GM12864 (cell line): Measurements from ENCODE around the gene NPEPPS.
"Not testable (repeated sequence)": the region's sequence is repeated elsewhere in the genome, so short reads cannot be mapped to it uniquely, and the experiment has no call there.

Source experiments
- DNase-seq: peaks from one replicate; pipeline ENCODE4 v3.0.0-alpha.2; 2011; ENCODE audit warnings: low read depth
- H3K4me3 ChIP-seq: 2 replicates; pipeline ENCODE4 v1.5.1; 2011; ENCODE audit warnings: mild to moderate bottlenecking, low read depth, low read length, control low read depth
- CTCF ChIP-seq: IDR thresholded peaks from 2 replicates; pipeline ENCODE4 v1.5.1; 2011; ENCODE audit warnings: low read depth, mild to moderate bottlenecking, moderate library complexity, low read length, control low read depth, inconsistent platforms; ENCODE audit errors: missing control alignments

Gene NPEPPS

GRCh38 chr17:47554733-47555132, 23.8 kb downstream of the NPEPPS start:
- H3K4me3 ChIP-seq, DNase-seq: not testable (repeated sequence)

- H3K4me3 ChIP-seq, DNase-seq: not testable (repeated sequence)
Observed at GRCh38 chr17:47556108-47556507, 25.2 kb downstream of the NPEPPS start.

DNA sequence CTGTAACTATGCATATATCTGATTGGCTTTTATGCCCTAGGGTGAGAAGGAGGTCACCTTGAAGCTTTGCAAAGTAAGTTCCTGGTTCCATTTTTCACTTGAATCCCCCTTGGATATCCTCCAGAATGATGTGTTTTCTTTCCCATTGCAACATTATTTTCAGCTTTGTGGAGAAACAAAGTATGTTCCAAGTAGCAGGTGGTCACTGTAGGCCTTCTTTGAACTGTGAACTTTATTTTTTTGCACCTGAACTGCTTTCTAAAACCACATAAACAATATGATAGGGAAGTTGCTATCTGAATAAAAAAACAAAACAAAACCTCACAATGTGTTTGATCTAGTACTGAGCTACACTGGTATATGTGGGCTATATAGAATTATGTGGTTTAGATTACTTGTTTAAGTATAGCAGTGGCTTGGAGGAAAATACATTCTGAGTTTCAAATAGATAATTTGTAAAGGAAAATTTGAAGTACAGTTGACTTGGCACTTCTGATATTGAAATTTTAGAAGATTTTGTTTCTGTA, 29.7 kb downstream of the NPEPPS start:
- DNase-seq, H3K4me3 ChIP-seq: not testable (repeated sequence)

DNA sequence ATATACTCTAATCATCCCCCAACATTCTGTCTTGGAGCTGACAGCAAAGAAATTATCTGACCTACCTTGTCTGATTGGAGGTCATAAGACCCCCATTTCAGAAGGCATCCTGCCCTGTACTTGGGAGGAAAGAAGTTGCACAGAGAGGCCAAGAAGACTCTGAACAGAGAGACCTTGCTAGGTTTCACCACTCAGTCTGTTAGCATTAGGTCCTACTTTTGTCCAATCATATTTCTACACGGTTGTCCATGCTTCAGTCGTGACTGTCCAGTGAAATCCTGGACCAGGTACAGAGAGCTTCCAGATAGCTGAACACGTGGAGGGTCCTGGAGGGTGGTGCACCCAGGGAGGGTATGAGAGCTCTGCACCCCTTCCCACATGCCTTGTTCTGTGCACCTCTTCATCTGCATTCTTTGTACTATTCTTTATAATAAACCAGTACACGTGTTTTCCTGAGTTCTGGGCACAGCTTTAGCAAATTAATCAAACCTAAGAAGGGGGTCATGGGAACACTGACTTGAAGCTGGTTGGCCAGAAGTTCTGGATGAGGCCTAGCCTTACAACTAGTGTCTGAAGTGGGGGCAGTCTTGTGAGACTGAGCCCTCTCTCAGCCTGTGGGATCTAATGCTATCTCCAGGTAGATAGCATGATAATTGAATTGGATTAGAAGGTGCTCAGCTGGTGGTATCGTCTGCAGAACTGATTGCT, 30.9 kb downstream of the NPEPPS start:
- not testable (repeated sequence) for DNase-seq, H3K4me3 ChIP-seq

DNA sequence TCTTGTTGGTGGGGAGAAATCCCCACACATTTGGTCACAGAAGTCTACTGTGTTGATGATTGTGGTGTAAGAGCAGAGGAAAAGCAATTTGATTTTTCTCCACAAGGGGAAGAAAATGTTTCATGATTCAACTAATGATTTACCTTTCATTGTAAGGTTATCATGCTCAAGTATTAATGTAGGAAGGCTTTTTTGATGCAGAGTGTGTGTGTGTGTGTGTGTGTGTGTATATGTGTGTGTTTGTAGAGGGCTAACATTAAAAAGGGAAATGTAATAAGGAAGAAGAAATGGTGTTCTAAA, 31.4 kb downstream of the NPEPPS start:
- H3K4me3 ChIP-seq, DNase-seq: not testable (repeated sequence)

DNA sequence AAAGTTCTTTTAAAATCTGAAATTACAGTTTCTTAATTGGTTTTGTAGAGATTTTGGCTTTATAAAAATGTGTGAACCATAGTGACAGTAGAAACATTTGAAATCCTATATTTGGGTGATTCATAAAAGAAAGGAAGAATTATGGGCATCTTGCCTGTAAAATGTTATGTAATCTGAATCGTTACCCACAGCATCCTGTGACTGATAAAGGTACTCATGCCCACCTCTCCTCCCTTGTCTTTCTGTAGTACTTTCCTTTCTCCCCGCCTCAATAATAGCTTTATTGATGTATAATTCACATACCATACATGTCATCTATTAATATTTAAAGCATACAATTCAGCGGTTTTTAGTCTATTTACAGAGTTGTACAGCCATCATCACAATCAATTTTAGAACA, 36.4 kb downstream of the NPEPPS start:
- not testable (repeated sequence) for H3K4me3 ChIP-seq, DNase-seq

GRCh38 chr17:47572561-47572960, 41.7 kb downstream of the NPEPPS start:
- DNase-seq, H3K4me3 ChIP-seq: not testable (repeated sequence)

DNA sequence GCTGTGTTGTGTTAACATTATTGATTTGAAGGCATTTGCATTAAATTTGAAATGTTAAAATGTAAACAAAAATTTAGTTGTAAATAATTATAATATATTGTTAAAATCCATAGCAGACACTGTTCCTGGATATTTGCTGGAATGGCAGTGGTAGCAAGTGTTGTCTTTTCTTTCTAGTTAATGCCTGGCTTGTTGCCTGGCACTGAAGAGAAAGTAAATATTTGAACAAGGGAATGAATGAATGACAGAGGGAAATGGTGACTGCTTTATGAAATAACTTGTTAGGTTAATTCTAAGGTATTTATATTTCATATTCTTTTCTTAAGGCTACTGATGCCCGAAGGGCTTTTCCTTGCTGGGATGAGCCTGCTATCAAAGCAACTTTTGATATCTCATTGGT, 51.5 kb downstream of the NPEPPS start:
- DNase-seq, H3K4me3 ChIP-seq: not testable (repeated sequence)

DNA sequence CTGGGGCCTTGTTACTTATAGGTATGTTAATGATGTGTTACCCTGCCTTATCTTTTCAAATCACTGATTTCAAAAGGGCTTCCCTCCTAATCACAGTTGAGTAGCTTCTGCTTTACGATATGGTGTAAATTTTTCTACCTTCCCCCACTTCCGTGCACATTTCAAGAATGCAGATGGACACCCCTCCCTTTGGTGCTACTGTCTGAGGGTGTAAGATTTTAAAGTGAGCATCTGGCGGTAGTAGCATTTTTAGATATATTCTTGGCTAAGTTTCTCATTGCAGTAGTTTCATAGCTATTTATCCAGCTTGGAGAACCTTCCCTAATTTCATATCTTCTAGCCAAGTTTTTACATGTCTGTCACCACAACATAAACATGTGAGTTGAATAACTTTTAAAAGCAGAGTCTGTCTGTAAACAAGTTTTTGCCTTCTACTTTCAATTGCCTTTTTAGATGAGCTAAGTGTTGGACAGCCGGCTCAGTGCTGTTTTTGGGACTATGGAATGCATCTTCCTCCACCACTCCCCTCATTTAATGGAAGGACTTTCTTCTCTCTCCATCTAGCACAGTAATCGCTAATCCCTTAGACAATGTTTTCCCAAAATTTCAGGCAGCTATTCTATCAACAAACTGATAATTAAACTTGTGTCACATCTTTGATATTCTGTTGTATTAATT, 55.6 kb downstream of the NPEPPS start:
- DNase-seq, H3K4me3 ChIP-seq: not testable (repeated sequence)

- not testable (repeated sequence) for DNase-seq, H3K4me3 ChIP-seq
Observed at GRCh38 chr17:47593522-47593921, 62.6 kb downstream of the NPEPPS start.

- DNase-seq: no peak
- H3K4me3 ChIP-seq: no peak overlapping the region
- TF ChIP-seq CTCF: no peak
Observed at GRCh38 chr17:47603830-47604597, 73.1 kb downstream of the NPEPPS start.

GRCh38 chr17:47604598-47604927, 73.7 kb downstream of the NPEPPS start:
- no peak overlapping the region for H3K4me3 ChIP-seq
- TF ChIP-seq CTCF: no peak
- no peak for DNase-seq
